GM21529 (cell line): ENCODE measurements around the gene ARHGAP33.

Source experiments
- ATAC-seq: cut with Tn5 transposase; IDR thresholded peaks from one replicate; pipeline ENCODE4 v1.9.1; 2021; ENCODE audit not compliant: unreplicated experiment

The ARHGAP33 gene

GRCh38 chr19:35739275-35740107 is 35.9 kb upstream of the ARHGAP33 start:
- no peak for ATAC-seq

- ATAC-seq, result no peak
These were observed 35.3 kb upstream of the ARHGAP33 start for GRCh38 chr19:35740108-35740422.

GRCh38 chr19:35740423-35741202 is 34.8 kb upstream of the ARHGAP33 start:
- peak; percentile 55 for ATAC-seq

GRCh38 chr19:35741203-35741515 is 34.2 kb upstream of the ARHGAP33 start:
- ATAC-seq, result no peak

GRCh38 chr19:35742121-35742724 is 33.1 kb upstream of the ARHGAP33 start, which contains the start of gene IGFLR1:
Gene IGFLR1 (minus strand): TSS chr19:35742452. CDS start chr19:35741180, 1,272 bp downstream.
- no peak for ATAC-seq

- no peak for ATAC-seq
These were observed 31.5 kb upstream of the ARHGAP33 start for GRCh38 chr19:35743640-35744429.

GRCh38 chr19:35744430-35745327 is 30.7 kb upstream of the ARHGAP33 start:
- peak; percentile 31 for ATAC-seq

- ATAC-seq, result peak; percentile 33
These were observed 29.9 kb upstream of the ARHGAP33 start, which contains the start of the genes PSENEN and U2AF1L4 for GRCh38 chr19:35745328-35746086. Gene PSENEN (plus strand): TSS chr19:35745651. CDS start chr19:35745931, 280 bp downstream. Gene U2AF1L4 (minus strand): TSS chr19:35745418. CDS start chr19:35745391, 27 bp downstream.

GRCh38 chr19:35746087-35746462 is 29.3 kb upstream of the ARHGAP33 start:
- no peak for ATAC-seq

- ATAC-seq, result no peak
These were observed 28.8 kb upstream of the ARHGAP33 start for GRCh38 chr19:35746531-35746930.

- peak; percentile 69 for ATAC-seq
These were observed 27.0 kb upstream of the ARHGAP33 start, which contains the start of gene LIN37 for GRCh38 chr19:35748106-35749020. Gene LIN37 (plus strand): TSS chr19:35748576. CDS start chr19:35748725, 149 bp downstream.

GRCh38 chr19:35750167-35750566 is 25.2 kb upstream of the ARHGAP33 start:
- ATAC-seq, result no peak

- no peak for ATAC-seq
These were observed 23.3 kb upstream of the ARHGAP33 start for GRCh38 chr19:35751839-35752745.

GRCh38 chr19:35752746-35753350 is 22.5 kb upstream of the ARHGAP33 start:
- ATAC-seq, result no peak

- ATAC-seq, result no peak
These were observed 21.6 kb upstream of the ARHGAP33 start for GRCh38 chr19:35753634-35754369.
